Small intestine (tissue), 7 donors: ENCODE results near the gene GBE1. TPM values are rescaled to one million over a fixed set of nuclear protein-coding genes. Genes with fewer than 3 reads are reported as not detected.
A peak's percentile ranks its signal among the peaks of the same experiment; 100 is the strongest.

Experiments
- DNase-seq, 2 donors: peaks; one replicate each; pipeline versions ENCODE4 v3.0.0 to v3.0.0-alpha.2; 2013
- FAIRE-seq: peaks from 2 replicates; lab custom pipeline; 2012; peaks lifted over from hg19 to GRCh38; lab: Jason Lieb, UNC
- H3K27ac ChIP-seq, 3 donors: one replicate each; pipeline ENCODE4 v1.5.1; 2013; ENCODE audit warnings: low read length in 2 of 3, mild to moderate bottlenecking in 2 of 3, control low read depth in 1 of 3, inconsistent platforms in 1 of 3, low read depth in 1 of 3, moderate library complexity in 1 of 3
- H3K27me3 ChIP-seq, 3 donors: one replicate each; pipeline ENCODE4 v1.6.1; 2013; ENCODE audit warnings: low read length in 3 of 3, inconsistent platforms in 1 of 3; ENCODE audit not compliant: control insufficient read depth in 3 of 3, insufficient read depth in 3 of 3
- H3K36me3 ChIP-seq, 3 donors: one replicate each; pipeline ENCODE4 v1.6.1; 2013; ENCODE audit warnings: low read length in 3 of 3, inconsistent platforms in 1 of 3, low read depth in 1 of 3, mild to moderate bottlenecking in 1 of 3, moderate library complexity in 1 of 3; ENCODE audit not compliant: control insufficient read depth in 3 of 3, insufficient read depth in 2 of 3
- H3K4me1 ChIP-seq, 3 donors: one replicate each; pipeline ENCODE4 v1.6.1; 2013; ENCODE audit warnings: low read length in 2 of 3, inconsistent platforms in 1 of 3, low read depth in 1 of 3, mild to moderate bottlenecking in 1 of 3, moderate library complexity in 1 of 3; ENCODE audit not compliant: control insufficient read depth in 3 of 3, insufficient read depth in 2 of 3
- H3K4me3 ChIP-seq, 3 donors: one replicate each; pipeline ENCODE4 v1.5.1; 2013; ENCODE audit warnings: low read length in 3 of 3, control low read depth in 1 of 3, inconsistent platforms in 1 of 3, low read depth in 1 of 3, mild to moderate bottlenecking in 1 of 3, moderate library complexity in 1 of 3
- H3K9me3 ChIP-seq, 2 donors: one replicate each; pipeline ENCODE4 v1.6.1; 2013; ENCODE audit warnings: low read depth in 1 of 2, low read length in 1 of 2; ENCODE audit not compliant: control insufficient read depth in 2 of 2, insufficient read depth in 1 of 2
- WGBS, 3 donors: extraction: QIAGEN DNeasy Blood & Tissue Kit; methylation state at CpG; one replicate each; pipeline ENCODE4 v1.1.7; 2013; 5-methylcytosine and 5-hydroxymethylcytosine counted together
- polyA plus RNA-seq, 4 donors: library from polyadenylated mRNA; stranded (reverse) in 3 of 4; unstranded in 1 of 4; fragments of 200-250 nt in 3 of 4; fragments of 120-200 nt in 1 of 4; gene quantifications; one replicate each; pipeline versions ENCODE4 v1.2.1 to v1.2.3, GENCODE V29; 2013
- donor health status: healthy with polysubstance abuse.
- donor health status: control.
- donor health status: control.
- donor health status: Bipolar disorder and iron deficiency.
- donor health status: healthy.

Gene GBE1
- polyA plus RNA-seq, 4 donors: 8.9 to 14.3 (median 10.5) TPM

DNA sequence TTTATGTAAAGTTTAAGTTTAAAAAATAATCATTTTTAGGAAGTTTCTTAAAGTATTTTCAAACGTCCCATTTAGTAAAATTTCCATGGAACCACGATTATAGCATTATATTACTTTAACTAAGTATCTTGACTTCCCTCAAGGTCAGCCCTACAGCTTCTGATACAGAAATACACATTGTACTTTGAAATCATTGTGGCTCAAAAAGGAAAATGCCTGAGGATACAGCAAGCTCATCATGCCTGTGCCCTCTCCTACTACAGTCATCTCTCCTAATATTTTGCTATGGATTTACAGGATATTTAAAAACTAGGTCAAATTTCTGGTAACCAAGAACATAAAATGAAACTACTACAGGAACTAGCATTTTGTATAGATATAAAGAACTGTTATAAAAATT, 51.8 kb downstream of the GBE1 start:
- FAIRE-seq (no peak), DNase-seq (no peak)
- Histone ChIP-seq H3K4me3 (no peak overlapping the region), H3K36me3 (no peaks in the 10 kb centered on the region), H3K4me1 (no peaks in the 10 kb centered on the region), H3K9me3 (no peaks in the 10 kb centered on the region), H3K27ac (no peak overlapping the region), H3K27me3 (no peaks in the 10 kb centered on the region)
- WGBS, 3 donors: 48 to 62% (median 55%) methylated on average over 2 of the region's 2 CpGs

- no peaks in the 10 kb centered on the region for H3K4me1 ChIP-seq
- no peaks in the 10 kb centered on the region for H3K27me3 ChIP-seq
- no peaks in the 10 kb centered on the region for H3K9me3 ChIP-seq
- FAIRE-seq: peak; percentile 61
- H3K36me3 ChIP-seq: no peaks in the 10 kb centered on the region
- no peak overlapping the region for H3K4me3 ChIP-seq
- no peak for DNase-seq
- H3K27ac ChIP-seq: no peak overlapping the region
These were observed 53.4 kb downstream of the GBE1 start for GRCh38 chr3:81707996-81708395.

DNA sequence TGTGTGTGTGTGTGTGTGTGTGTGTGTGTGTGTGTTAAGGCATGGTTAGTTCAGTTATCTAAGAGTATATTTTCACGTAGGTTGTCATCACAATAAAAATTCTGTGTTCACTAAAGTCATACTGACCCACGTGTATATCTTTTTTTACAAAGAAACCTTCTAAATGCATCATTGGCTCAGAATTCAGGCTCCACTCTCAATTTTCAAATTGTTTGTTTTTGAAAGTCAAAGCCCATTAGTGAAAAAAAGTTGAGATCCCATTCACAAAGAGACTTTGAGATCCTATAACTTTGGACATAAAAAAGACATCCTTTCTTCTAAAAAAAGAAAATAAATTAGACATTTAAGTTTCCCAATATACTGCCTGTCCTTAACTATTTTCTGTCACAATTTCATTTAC, 59.3 kb downstream of the GBE1 start:
- H3K27ac ChIP-seq: no peak overlapping the region
- H3K9me3 ChIP-seq: no peaks in the 10 kb centered on the region
- DNase-seq: no peak
- no peaks in the 10 kb centered on the region for H3K4me1 ChIP-seq
- H3K4me3 ChIP-seq: no peak overlapping the region
- no peaks in the 10 kb centered on the region for H3K27me3 ChIP-seq
- no peak for FAIRE-seq
- WGBS, 3 donors: 83 to 88% (median 87%) methylated on average over 2 of the region's 2 CpGs
- no peaks in the 10 kb centered on the region for H3K36me3 ChIP-seq

GRCh38 chr3:81699536-81700320, 61.7 kb downstream of the GBE1 start:
- no peak overlapping the region for H3K27ac ChIP-seq
- no peak overlapping the region for H3K4me3 ChIP-seq
- WGBS, 3 donors: 95% methylated on average over 8 of the region's 8 CpGs
- FAIRE-seq (no peak), DNase-seq (no peak)
- no peaks in the 10 kb centered on the region for H3K9me3 ChIP-seq
- H3K36me3 ChIP-seq: no peaks in the 10 kb centered on the region
- no peaks in the 10 kb centered on the region for H3K4me1 ChIP-seq
- no peaks in the 10 kb centered on the region for H3K27me3 ChIP-seq

DNA sequence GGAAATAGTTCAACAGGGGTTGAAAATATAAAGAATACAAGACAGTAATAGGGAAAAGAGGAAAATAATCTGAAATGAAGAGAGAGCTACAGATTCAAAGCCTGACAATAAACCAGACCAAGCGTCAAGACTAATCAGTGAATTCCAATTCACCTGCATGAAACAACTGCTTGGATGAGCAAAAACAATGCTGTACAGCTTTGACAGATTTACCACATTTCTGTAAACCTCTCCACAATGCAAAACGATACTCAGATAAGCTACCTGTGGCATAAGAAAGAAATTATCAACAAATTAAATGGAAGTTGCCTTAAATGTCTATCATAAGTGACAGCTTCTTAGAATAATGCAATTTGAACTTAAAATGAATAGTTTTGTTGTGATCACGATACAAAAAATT, 65.4 kb downstream of the GBE1 start:
- H3K4me3 ChIP-seq: no peak overlapping the region
- FAIRE-seq (no peak), DNase-seq (no peak)
- H3K4me1 ChIP-seq: no peaks in the 10 kb centered on the region
- no peaks in the 10 kb centered on the region for H3K9me3 ChIP-seq
- WGBS, 3 donors: 84 to 91% (median 90%) methylated on average over 3 of the region's 3 CpGs
- no peaks in the 10 kb centered on the region for H3K36me3 ChIP-seq
- no peaks in the 10 kb centered on the region for H3K27me3 ChIP-seq
- no peak overlapping the region for H3K27ac ChIP-seq

DNA sequence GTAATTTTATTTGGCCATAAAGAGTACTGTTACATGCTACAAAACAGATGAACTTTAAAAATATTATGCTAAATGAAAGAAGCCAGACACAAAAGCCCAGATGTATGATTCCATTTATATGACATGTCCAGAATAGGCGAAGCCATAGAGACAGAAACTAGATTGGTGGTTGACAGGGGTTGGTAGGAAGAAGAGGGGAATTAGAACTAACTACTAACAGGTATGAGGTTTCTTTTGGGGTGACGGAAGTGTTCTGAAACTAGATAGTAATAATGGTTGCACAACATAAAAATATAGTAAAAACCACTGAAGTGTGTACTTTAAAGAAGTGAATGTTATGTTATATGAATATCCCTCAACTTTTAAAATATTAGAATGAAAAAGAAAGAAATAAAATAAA, 66.1 kb downstream of the GBE1 start:
- H3K4me3 ChIP-seq: no peak overlapping the region
- no peaks in the 10 kb centered on the region for H3K27me3 ChIP-seq
- no peaks in the 10 kb centered on the region for H3K4me1 ChIP-seq
- H3K9me3 ChIP-seq: no peaks in the 10 kb centered on the region
- FAIRE-seq: no peak
- DNase-seq: no peak
- no peaks in the 10 kb centered on the region for H3K36me3 ChIP-seq
- WGBS, 3 donors: 95 to 97% (median 97%) methylated on average over 2 of the region's 2 CpGs
- no peak overlapping the region for H3K27ac ChIP-seq

- Histone ChIP-seq H3K4me3 (no peak overlapping the region), H3K4me1 (no peaks in the 10 kb centered on the region), H3K27me3 (no peaks in the 10 kb centered on the region), H3K9me3 (no peaks in the 10 kb centered on the region), H3K27ac (no peak overlapping the region), H3K36me3 (no peaks in the 10 kb centered on the region)
- WGBS, 3 donors: 90 to 93% (median 93%) methylated on average over 5 of the region's 5 CpGs
- DNase-seq: no peak
- no peak for FAIRE-seq
These were observed 66.8 kb downstream of the GBE1 start for GRCh38 chr3:81694662-81695061.

DNA sequence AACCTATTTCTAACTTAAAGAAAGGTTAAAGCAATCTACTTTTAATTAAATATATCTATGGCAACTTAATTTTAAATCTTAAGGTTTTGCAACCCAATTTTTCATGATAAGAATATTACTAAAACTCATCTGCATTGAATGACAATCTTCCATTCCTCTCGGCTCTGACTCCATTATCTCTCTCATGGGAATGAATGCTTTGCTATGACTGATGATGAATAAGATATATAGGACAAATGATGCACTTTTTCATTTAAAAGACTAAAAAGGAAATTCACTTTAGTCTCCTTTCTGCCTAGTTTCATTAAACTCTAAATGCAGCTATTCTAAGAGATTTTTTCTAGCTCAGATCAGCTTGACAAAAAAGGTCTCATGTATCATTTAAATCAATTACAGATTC, 68.7 kb downstream of the GBE1 start:
- Histone ChIP-seq H3K27me3 (no peaks in the 10 kb centered on the region), H3K4me1 (no peaks in the 10 kb centered on the region), H3K36me3 (no peaks in the 10 kb centered on the region), H3K27ac (no peak overlapping the region), H3K9me3 (no peaks in the 10 kb centered on the region), H3K4me3 (no peak overlapping the region)
- no peak for DNase-seq
- no peak for FAIRE-seq
- 82 to 100% (median 88%) methylated on average over 1 of the region's 1 CpG for WGBS, 3 donors

DNA sequence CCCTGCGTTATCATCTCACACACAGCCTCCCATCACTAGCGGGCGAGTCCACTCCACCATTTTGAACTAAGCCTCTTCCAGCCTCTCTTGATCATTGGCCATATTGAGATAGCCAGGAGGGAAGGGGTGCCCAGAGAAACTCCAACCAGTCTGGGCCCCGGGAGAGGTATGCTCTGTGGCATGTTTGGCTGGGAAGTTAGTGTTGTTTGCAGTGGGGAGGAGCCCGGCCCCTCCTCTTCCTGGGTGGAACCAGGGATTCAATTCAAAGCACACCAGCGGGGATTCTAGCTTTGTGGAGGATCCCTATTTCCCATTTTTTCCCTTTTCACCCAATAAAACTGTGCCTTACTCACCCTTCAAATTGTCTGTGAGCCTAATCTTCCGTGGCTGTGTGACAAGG, 71.8 kb downstream of the GBE1 start:
- Histone ChIP-seq H3K9me3 (no peaks in the 10 kb centered on the region), H3K4me3 (no peak overlapping the region), H3K27ac (no peak overlapping the region), H3K27me3 (no peaks in the 10 kb centered on the region), H3K4me1 (peaks cover 0 to under 1% (median 0%) of the 10 kb centered on the region in 3 donors), H3K36me3 (no peaks in the 10 kb centered on the region)
- FAIRE-seq (no peak), DNase-seq (no peak)
- WGBS, 3 donors: 89 to 96% (median 92%) methylated on average over 7 of the region's 7 CpGs
